T-helper 17 cell (primary cell): ENCODE results near the gene FBXO48. TPM values are rescaled to one million over a fixed set of nuclear protein-coding genes. Genes with fewer than 3 reads are reported as not detected.

Experiments
- ATAC-seq: fragments of 150-1000 bp; cut with Tn5 transposase; 2 replicates; pipeline ENCODE4 v1.10.0; 2021; ENCODE audit warnings: mild to moderate bottlenecking, moderate library complexity
- DNase-seq, 3 donors: peaks; one replicate each; pipeline versions ENCODE4 v3.0.0 to v3.0.0-alpha.2; 2020 to 2021
- H3K9me3 ChIP-seq: one replicate; pipeline ENCODE4 v1.7.0; 2013; ENCODE audit warnings: low read length, mild to moderate bottlenecking; ENCODE audit not compliant: control insufficient read depth, poor library complexity, severe bottlenecking
- H3K27ac Mint-ChIP-seq: one replicate; pipeline ENCODE4 v1.8.0; 2022; ENCODE audit warnings: mild to moderate bottlenecking, moderate library complexity, mixed read lengths
- H3K27me3 Mint-ChIP-seq: one replicate; pipeline ENCODE4 v1.8.0; 2022; ENCODE audit warnings: mixed read lengths
- H3K36me3 Mint-ChIP-seq: one replicate; pipeline ENCODE4 v1.8.0; 2022; ENCODE audit warnings: low read depth, mixed read lengths
- H3K4me1 Mint-ChIP-seq: one replicate; pipeline ENCODE4 v1.8.0; 2022; ENCODE audit warnings: mild to moderate bottlenecking, mixed read lengths
- H3K4me3 Mint-ChIP-seq: one replicate; pipeline ENCODE4 v1.8.0; 2022; ENCODE audit warnings: mild to moderate bottlenecking, moderate library complexity, mixed read lengths
- total RNA-seq, 4 donors: library from RNA in 2 of 4; stranded (reverse) in 2 of 4; gene quantifications; one replicate each; pipeline ENCODE4 v1.2.3 and lab custom pipeline; 2022 to 2026

Gene FBXO48
- total RNA-seq, 2 donors from 2014 or later: 1.5 to 1.7 TPM

GRCh38 chr2:68425503-68425902 lies 41.6 kb downstream of the FBXO48 start:
- no peak for DNase-seq
- no peak for ATAC-seq
- H3K9me3 ChIP-seq: no peaks in the 10 kb centered on the region
- Mint-ChIP-seq H3K4me1 (peaks cover 10% of the 10 kb centered on the region), H3K27ac (no peak overlapping the region), H3K27me3 (no peaks in the 10 kb centered on the region), H3K4me3 (no peak overlapping the region), H3K36me3 (no peaks in the 10 kb centered on the region)

- Mint-ChIP-seq H3K27ac (no peak overlapping the region), H3K27me3 (no peaks in the 10 kb centered on the region), H3K4me1 (peaks cover 7% of the 10 kb centered on the region), H3K36me3 (no peaks in the 10 kb centered on the region), H3K4me3 (no peak overlapping the region)
- no peaks in the 10 kb centered on the region for H3K9me3 ChIP-seq
- peak; percentile 48 for ATAC-seq
- DNase-seq: no peak
Observed at GRCh38 chr2:68423966-68424650, 43.0 kb downstream of the FBXO48 start.

GRCh38 chr2:68420254-68420910 lies 46.7 kb downstream of the FBXO48 start:
- no peaks in the 10 kb centered on the region for H3K9me3 ChIP-seq
- H3K4me3 Mint-ChIP-seq: no peak overlapping the region
- ATAC-seq (no peak), DNase-seq (no peak)
- peaks cover 12% of the 10 kb centered on the region for H3K4me1 Mint-ChIP-seq
- peaks cover 2% of the 10 kb centered on the region for H3K36me3 Mint-ChIP-seq
- H3K27ac Mint-ChIP-seq: no peak overlapping the region
- no peaks in the 10 kb centered on the region for H3K27me3 Mint-ChIP-seq

- H3K9me3 ChIP-seq: no peaks in the 10 kb centered on the region
- Mint-ChIP-seq H3K36me3 (peaks cover 2% of the 10 kb centered on the region), H3K27me3 (no peaks in the 10 kb centered on the region), H3K4me3 (no peak overlapping the region), H3K27ac (peak overlapping the region; percentile 59), H3K4me1 (peaks cover 12% of the 10 kb centered on the region)
- DNase-seq: no peak
- ATAC-seq: no peak
Observed at GRCh38 chr2:68418855-68419254, 48.2 kb downstream of the FBXO48 start.

GRCh38 chr2:68418419-68418818 lies 48.7 kb downstream of the FBXO48 start:
- Mint-ChIP-seq H3K36me3 (peaks cover 2% of the 10 kb centered on the region), H3K4me3 (no peak overlapping the region), H3K27me3 (no peaks in the 10 kb centered on the region), H3K4me1 (peaks cover 14% of the 10 kb centered on the region), H3K27ac (peak overlapping the region; percentile 49)
- DNase-seq: no peak
- H3K9me3 ChIP-seq: no peaks in the 10 kb centered on the region
- ATAC-seq: no peak

GRCh38 chr2:68417926-68418325 lies 49.2 kb downstream of the FBXO48 start:
- no peaks in the 10 kb centered on the region for H3K9me3 ChIP-seq
- Mint-ChIP-seq H3K27me3 (no peaks in the 10 kb centered on the region), H3K4me1 (peaks cover 14% of the 10 kb centered on the region), H3K27ac (peak overlapping the region; percentile 49), H3K36me3 (peaks cover 2% of the 10 kb centered on the region), H3K4me3 (peak overlapping the region; percentile 9)
- DNase-seq: no peak
- ATAC-seq: peak; percentile 40

GRCh38 chr2:68416081-68416675 lies 50.9 kb downstream of the FBXO48 start:
- Mint-ChIP-seq H3K4me3 (no peak overlapping the region), H3K27ac (peak overlapping the region; percentile 69), H3K4me1 (peaks cover 18% of the 10 kb centered on the region), H3K36me3 (peaks cover 4% of the 10 kb centered on the region), H3K27me3 (no peaks in the 10 kb centered on the region)
- H3K9me3 ChIP-seq: no peaks in the 10 kb centered on the region
- DNase-seq (no peak), ATAC-seq (no peak)

GRCh38 chr2:68415521-68415920 lies 51.6 kb downstream of the FBXO48 start:
- H3K4me1 Mint-ChIP-seq: peaks cover 18% of the 10 kb centered on the region
- H3K9me3 ChIP-seq: no peaks in the 10 kb centered on the region
- no peaks in the 10 kb centered on the region for H3K27me3 Mint-ChIP-seq
- no peak overlapping the region for H3K4me3 Mint-ChIP-seq
- peaks cover 4% of the 10 kb centered on the region for H3K36me3 Mint-ChIP-seq
- peak overlapping the region; percentile 69 for H3K27ac Mint-ChIP-seq
- DNase-seq: no peak
- ATAC-seq: no peak

GRCh38 chr2:68414876-68415275 lies 52.2 kb downstream of the FBXO48 start:
- DNase-seq (no peak), ATAC-seq (no peak)
- peaks cover 4% of the 10 kb centered on the region for H3K36me3 Mint-ChIP-seq
- no peak overlapping the region for H3K27ac Mint-ChIP-seq
- H3K4me1 Mint-ChIP-seq: peaks cover 18% of the 10 kb centered on the region
- no peaks in the 10 kb centered on the region for H3K27me3 Mint-ChIP-seq
- no peaks in the 10 kb centered on the region for H3K9me3 ChIP-seq
- no peak overlapping the region for H3K4me3 Mint-ChIP-seq

GRCh38 chr2:68414452-68414851 lies 52.6 kb downstream of the FBXO48 start:
- H3K4me1 Mint-ChIP-seq: peaks cover 18% of the 10 kb centered on the region
- ATAC-seq: no peak
- H3K36me3 Mint-ChIP-seq: peaks cover 4% of the 10 kb centered on the region
- H3K4me3 Mint-ChIP-seq: no peak overlapping the region
- H3K9me3 ChIP-seq: no peaks in the 10 kb centered on the region
- no peak overlapping the region for H3K27ac Mint-ChIP-seq
- H3K27me3 Mint-ChIP-seq: no peaks in the 10 kb centered on the region
- DNase-seq: no peak

GRCh38 chr2:68413466-68413865 lies 53.6 kb downstream of the FBXO48 start:
- Mint-ChIP-seq H3K36me3 (peaks cover 4% of the 10 kb centered on the region), H3K27me3 (no peaks in the 10 kb centered on the region), H3K4me1 (peaks cover 18% of the 10 kb centered on the region), H3K27ac (peak overlapping the region; percentile 2), H3K4me3 (no peak overlapping the region)
- H3K9me3 ChIP-seq: no peaks in the 10 kb centered on the region
- DNase-seq (no peak), ATAC-seq (no peak)

GRCh38 chr2:68412127-68412819 lies 54.8 kb downstream of the FBXO48 start:
- Mint-ChIP-seq H3K4me1 (peaks cover 11% of the 10 kb centered on the region), H3K27ac (peak overlapping the region; percentile 69), H3K27me3 (no peaks in the 10 kb centered on the region), H3K36me3 (peaks cover 4% of the 10 kb centered on the region), H3K4me3 (no peak overlapping the region)
- H3K9me3 ChIP-seq: no peaks in the 10 kb centered on the region
- DNase-seq: no peak
- ATAC-seq: no peak

GRCh38 chr2:68411397-68412126 lies 55.5 kb downstream of the FBXO48 start:
- Mint-ChIP-seq H3K36me3 (peaks cover 2% of the 10 kb centered on the region), H3K27ac (peak overlapping the region; percentile 69), H3K27me3 (no peaks in the 10 kb centered on the region), H3K4me1 (peaks cover 9% of the 10 kb centered on the region), H3K4me3 (peak overlapping the region; percentile 42)
- DNase-seq (no peak), ATAC-seq (peak; percentile 50)
- H3K9me3 ChIP-seq: no peaks in the 10 kb centered on the region
